SJCRH30 (cell line): ENCODE measurements around the gene TTLL1. TPM values are rescaled to one million over a fixed set of nuclear protein-coding genes. Genes with fewer than 3 reads are reported as not detected.
"Not testable (repeated sequence)": the region's sequence is repeated elsewhere in the genome, so short reads cannot be mapped to it uniquely, and the experiment has no call there.

Source experiments
- DNase-seq, 2 experiments: peaks; one replicate each; pipeline ENCODE4 v3.0.0-alpha.2; 2015 to 2020
- H3K27ac ChIP-seq: fragments of 250-450 bp; sonication (Bioruptor Pico); 2 replicates; pipeline ENCODE4 v1.5.1; 2020; ENCODE audit warnings: mild to moderate bottlenecking, moderate library complexity
- H3K27me3 ChIP-seq: fragments of 250-450 bp; sonication (Bioruptor Pico); 2 replicates; pipeline ENCODE4 v1.5.1; 2020; ENCODE audit warnings: mild to moderate bottlenecking, moderate library complexity
- H3K36me3 ChIP-seq: fragments of 250-450 bp; sonication (Bioruptor Pico); 2 replicates; pipeline ENCODE4 v1.5.1; 2020; ENCODE audit warnings: mild to moderate bottlenecking, moderate library complexity
- H3K4me1 ChIP-seq: fragments of 250-450 bp; sonication (Bioruptor Pico); 2 replicates; pipeline ENCODE4 v1.5.1; 2020; ENCODE audit warnings: mild to moderate bottlenecking, moderate library complexity
- H3K4me3 ChIP-seq: fragments of 250-450 bp; sonication (Bioruptor Pico); 2 replicates; pipeline ENCODE4 v1.5.1; 2020; ENCODE audit warnings: mild to moderate bottlenecking, moderate library complexity
- H3K9me3 ChIP-seq: fragments of 250-450 bp; sonication (Bioruptor Pico); replicated peaks from 2 replicates; pipeline ENCODE4 v1.5.1; 2020; ENCODE audit warnings: mild to moderate bottlenecking, moderate library complexity
- total RNA-seq: library from RNA; depleted of rRNA; stranded (reverse); fragments of >200 nt; shearing (Covaris generic); gene quantifications from 2 replicates; pipeline ENCODE4 v1.2.3, GENCODE V29; 2014

TTLL1 gene
- total RNA-seq, 1 experiment from 2014 or later = 2.8 TPM

- H3K4me1 ChIP-seq = peaks cover 50% of the 10 kb centered on the region
- no peaks in the 10 kb centered on the region for H3K27me3 ChIP-seq
- H3K4me3 ChIP-seq = no peak overlapping the region
- DNase-seq = peak; percentile 78 to 86
- peak overlapping the region; percentile 12; the same call in 1 of the 2 replicates for H3K27ac ChIP-seq
- no peaks in the 10 kb centered on the region; the same call in 1 of the 2 replicates for H3K9me3 ChIP-seq
- no peaks in the 10 kb centered on the region; the same call in 1 of the 2 replicates for H3K36me3 ChIP-seq
These were observed 84.7 kb downstream of the TTLL1 start for GRCh38 chr22:43004362-43005035.

- no peak for DNase-seq
- no peak overlapping the region for H3K27ac ChIP-seq
- peaks cover 7% of the 10 kb centered on the region for H3K9me3 ChIP-seq
- H3K4me3 ChIP-seq = no peak overlapping the region
- H3K36me3 ChIP-seq = no peaks in the 10 kb centered on the region; the same call in 1 of the 2 replicates
- peaks cover 40% of the 10 kb centered on the region for H3K4me1 ChIP-seq
- no peaks in the 10 kb centered on the region for H3K27me3 ChIP-seq
These were observed 87.0 kb downstream of the TTLL1 start for GRCh38 chr22:43002202-43002586.

- no peaks in the 10 kb centered on the region for H3K27me3 ChIP-seq
- no peak overlapping the region for H3K27ac ChIP-seq
- no peaks in the 10 kb centered on the region; the same call in 1 of the 2 replicates for H3K36me3 ChIP-seq
- DNase-seq = no peak
- no peak overlapping the region for H3K4me3 ChIP-seq
- H3K9me3 ChIP-seq = peaks cover 7% of the 10 kb centered on the region
- peaks cover 40% of the 10 kb centered on the region for H3K4me1 ChIP-seq
These were observed 87.7 kb downstream of the TTLL1 start for GRCh38 chr22:43001271-43002201.

- Histone ChIP-seq H3K9me3 (peaks cover 7% of the 10 kb centered on the region), H3K4me1 (peaks cover 36% of the 10 kb centered on the region), H3K4me3 (no peak overlapping the region), H3K27ac (no peak overlapping the region), H3K36me3 (no peaks in the 10 kb centered on the region; the same call in 1 of the 2 replicates), H3K27me3 (no peaks in the 10 kb centered on the region)
- DNase-seq = no peak
These were observed 88.6 kb downstream of the TTLL1 start for GRCh38 chr22:43000441-43001175.

- Histone ChIP-seq H3K4me1 (peaks cover 13% of the 10 kb centered on the region; the same call in 1 of the 2 replicates), H3K36me3 (peaks cover 6% of the 10 kb centered on the region), H3K27me3 (no peaks in the 10 kb centered on the region), H3K4me3 (no peak overlapping the region), H3K27ac (no peak overlapping the region), H3K9me3 (peaks cover 7% of the 10 kb centered on the region)
- DNase-seq = no peak
These were observed 91.6 kb downstream of the TTLL1 start for GRCh38 chr22:42997582-42998090.

GRCh38 chr22:42996646-42997365 is 92.4 kb downstream of the TTLL1 start:
- Histone ChIP-seq H3K27ac (no peak overlapping the region), H3K27me3 (no peaks in the 10 kb centered on the region), H3K9me3 (peaks cover 7% of the 10 kb centered on the region), H3K4me3 (no peak overlapping the region), H3K36me3 (peaks cover 6% of the 10 kb centered on the region), H3K4me1 (peaks cover 5% of the 10 kb centered on the region; the same call in 1 of the 2 replicates)
- DNase-seq = no peak

- not testable (repeated sequence) for H3K36me3 ChIP-seq, H3K4me1 ChIP-seq, H3K4me3 ChIP-seq, H3K9me3 ChIP-seq, H3K27me3 ChIP-seq, H3K27ac ChIP-seq, DNase-seq
These were observed 93.5 kb downstream of the TTLL1 start for GRCh38 chr22:42995654-42996053.

- no peak for DNase-seq
- H3K9me3 ChIP-seq = peaks cover 7% of the 10 kb centered on the region
- peaks cover 13% of the 10 kb centered on the region for H3K4me1 ChIP-seq
These were observed 94.2 kb downstream of the TTLL1 start for GRCh38 chr22:42994917-42995562.

GRCh38 chr22:42994276-42994916 is 94.8 kb downstream of the TTLL1 start:
- Histone ChIP-seq H3K36me3 (peaks cover 6% of the 10 kb centered on the region; the same call in 1 of the 2 replicates), H3K27ac (no peak overlapping the region), H3K4me3 (no peak overlapping the region), H3K9me3 (peaks cover 7% of the 10 kb centered on the region), H3K27me3 (no peaks in the 10 kb centered on the region), H3K4me1 (peaks cover 13% of the 10 kb centered on the region)
- DNase-seq = no peak

More at GRCh38 chr22:42994917-42995562, 94.2 kb downstream of the TTLL1 start:
- Histone ChIP-seq H3K36me3 (peaks cover 6% of the 10 kb centered on the region; the same call in 1 of the 2 replicates), H3K4me3 (no peak overlapping the region), H3K27me3 (no peaks in the 10 kb centered on the region), H3K27ac (no peak overlapping the region)

- no peak overlapping the region for H3K4me3 ChIP-seq
- H3K36me3 ChIP-seq = peaks cover 6% of the 10 kb centered on the region; the same call in 1 of the 2 replicates
- peaks cover 1% of the 10 kb centered on the region for H3K9me3 ChIP-seq
- DNase-seq = peak in 1 of 2 experiments; percentile 23
- H3K27me3 ChIP-seq = no peaks in the 10 kb centered on the region
- H3K27ac ChIP-seq = no peak overlapping the region
- H3K4me1 ChIP-seq = peaks cover 13% of the 10 kb centered on the region
These were observed 95.4 kb downstream of the TTLL1 start for GRCh38 chr22:42993651-42994275.

GRCh38 chr22:42992886-42993479 is 96.2 kb downstream of the TTLL1 start:
- Histone ChIP-seq H3K27me3 (no peaks in the 10 kb centered on the region), H3K9me3 (no peaks in the 10 kb centered on the region), H3K4me3 (no peak overlapping the region), H3K27ac (no peak overlapping the region), H3K4me1 (peaks cover 13% of the 10 kb centered on the region), H3K36me3 (peaks cover 6% of the 10 kb centered on the region; the same call in 1 of the 2 replicates)
- no peak for DNase-seq

GRCh38 chr22:42992092-42992491 is 97.1 kb downstream of the TTLL1 start:
- H3K27ac ChIP-seq = no peak overlapping the region

More at GRCh38 chr22:42992092-42992491, 97.1 kb downstream of the TTLL1 start:
- H3K4me3 ChIP-seq = no peak overlapping the region
- H3K9me3 ChIP-seq = no peaks in the 10 kb centered on the region
- peaks cover 6% of the 10 kb centered on the region; the same call in 1 of the 2 replicates for H3K36me3 ChIP-seq
- no peak for DNase-seq
- H3K27me3 ChIP-seq = no peaks in the 10 kb centered on the region
- peaks cover 13% of the 10 kb centered on the region for H3K4me1 ChIP-seq
